H1 (cell line): ENCODE measurements around the gene POU6F2. TPM values are rescaled to one million over a fixed set of nuclear protein-coding genes. Genes with fewer than 3 reads are reported as not detected.

Experiments used
- CTCF ChIA-PET: fragments of 300-600 bp; sonication (Branson Sonifier 250); formaldehyde crosslinking; loops from one replicate; lab custom pipeline; 2021; ENCODE audit not compliant: partially characterized antibody; lab: Charles Lee
- POLR2A ChIA-PET: fragments of 300-600 bp; sonication (Branson Sonifier 250); formaldehyde crosslinking; loops from one replicate; lab custom pipeline; 2021; ENCODE audit warnings: inconsistent platforms; ENCODE audit not compliant: partially characterized antibody; lab: Charles Lee
- DNase-seq, 2 experiments: peaks; one replicate each; pipeline versions ENCODE4 v3.0.0 to v3.0.0-alpha.2; 2010 to 2022; ENCODE audit warnings: low spot score in 2 of 2, low read depth in 1 of 2, mixed read lengths in 1 of 2
- FAIRE-seq: peaks from 2 replicates; lab custom pipeline; 2011; peaks lifted over from hg19 to GRCh38; lab: Jason Lieb, UNC
- H2AFZ ChIP-seq: 2 replicates; pipeline ENCODE4 v1.8.1; 2012; ENCODE audit warnings: low read length, inconsistent platforms
- H2AK5ac ChIP-seq: 2 replicates; pipeline ENCODE4 v1.6.1; 2013; ENCODE audit warnings: low read depth, low read length
- H2BK120ac ChIP-seq: replicated peaks from 2 replicates; pipeline ENCODE3; 2013; ENCODE audit warnings: low read depth, low read length, inconsistent platforms
- H2BK12ac ChIP-seq: 2 replicates; pipeline ENCODE4 v1.6.1; 2013; ENCODE audit warnings: low read depth, low read length
- H2BK15ac ChIP-seq: 2 replicates; pipeline ENCODE4 v1.6.1; 2013; ENCODE audit warnings: low read length
- H2BK20ac ChIP-seq: 2 replicates; pipeline ENCODE4 v1.6.1; 2013; ENCODE audit warnings: low read length
- H2BK5ac ChIP-seq: 2 replicates; pipeline ENCODE4 v1.6.1; 2013; ENCODE audit warnings: low read depth, low read length
- H3K14ac ChIP-seq: 2 replicates; pipeline ENCODE4 v1.6.1; 2013; ENCODE audit warnings: inconsistent platforms; ENCODE audit not compliant: insufficient read length
- H3K18ac ChIP-seq: 2 replicates; pipeline ENCODE4 v1.6.1; 2013; ENCODE audit warnings: low read length; ENCODE audit errors: extremely low read depth
- H3K23ac ChIP-seq: 2 replicates; pipeline ENCODE4 v1.6.1; 2013; ENCODE audit warnings: inconsistent platforms; ENCODE audit not compliant: insufficient read length
- H3K23me2 ChIP-seq: 2 replicates; pipeline ENCODE4 v1.6.1; 2013; ENCODE audit warnings: low read depth, low read length
- H3K27ac ChIP-seq: 2 replicates; pipeline ENCODE4 v1.6.1; 2011; ENCODE audit warnings: low read depth, low read length, inconsistent platforms
- H3K27me3 ChIP-seq, 4 experiments: replicated peaks in 1 of 4; 1 replicate in 1 of 4; 2 replicates in 3 of 4; pipeline versions ENCODE4 v1.6.1 to v1.8.1; 2011 to 2013; ENCODE audit warnings: low read length in 3 of 4, mild to moderate bottlenecking in 3 of 4, inconsistent platforms in 2 of 4, mixed read lengths in 2 of 4, moderate library complexity in 1 of 4; ENCODE audit not compliant: control insufficient read depth in 3 of 4, insufficient read depth in 3 of 4; ENCODE audit errors: extremely low read depth in 1 of 4
- H3K36me3 ChIP-seq, 4 experiments: 2 replicates each; pipeline versions ENCODE4 v1.6.1 to v1.8.1; 2011 to 2013; ENCODE audit warnings: mild to moderate bottlenecking in 4 of 4, low read length in 3 of 4, moderate library complexity in 2 of 4, control low read depth in 1 of 4, inconsistent platforms in 1 of 4; ENCODE audit not compliant: insufficient read depth in 4 of 4, control insufficient read depth in 2 of 4
- H3K4ac ChIP-seq: replicated peaks from 2 replicates; pipeline ENCODE3; 2013; ENCODE audit warnings: low read length, low read depth, mixed read lengths, inconsistent platforms; ENCODE audit not compliant: insufficient read length
- H3K4me1 ChIP-seq, 4 experiments: replicated peaks in 1 of 4; 1 replicate in 1 of 4; 2 replicates in 3 of 4; pipeline versions ENCODE4 v1.6.1 to v1.8.1; 2011 to 2013; ENCODE audit warnings: low read length in 3 of 4, inconsistent platforms in 2 of 4, mixed read lengths in 1 of 4; ENCODE audit not compliant: insufficient read depth in 4 of 4, control insufficient read depth in 3 of 4
- H3K4me2 ChIP-seq, 2 experiments: 2 replicates each; pipeline versions ENCODE4 v1.6.1 to v1.8.1; 2011 to 2013; ENCODE audit warnings: low read depth in 2 of 2, low read length in 2 of 2, control low read depth in 1 of 2, inconsistent platforms in 1 of 2, mild to moderate bottlenecking in 1 of 2; ENCODE audit not compliant: insufficient read depth in 1 of 2
- H3K4me3 ChIP-seq, 4 experiments: fragments of 200-600, 300-600 bp in 1 of 4; sonication (generic), shearing (Covaris generic), sonication (Bioruptor Twin) in 1 of 4; 2 replicates each; pipeline versions ENCODE4 v1.5.1 to v1.8.1; 2011 to 2016; ENCODE audit warnings: low read length in 4 of 4, low read depth in 3 of 4, control low read depth in 2 of 4, inconsistent platforms in 2 of 4, mild to moderate bottlenecking in 2 of 4, mixed read lengths in 1 of 4, moderate library complexity in 1 of 4; ENCODE audit not compliant: insufficient read depth in 2 of 4; ENCODE audit errors: extremely low read depth in 1 of 4
- H3K56ac ChIP-seq: replicated peaks from 2 replicates; pipeline ENCODE3; 2013; ENCODE audit warnings: low read depth, mild to moderate bottlenecking, mixed read lengths, low read length, inconsistent platforms; ENCODE audit not compliant: insufficient read length
- H3K79me1 ChIP-seq: 2 replicates; pipeline ENCODE4 v1.6.1; 2013; ENCODE audit warnings: low read depth, low read length, control low read depth
- H3K79me2 ChIP-seq, 2 experiments: 2 replicates each; pipeline versions ENCODE4 v1.6.1 to v1.8.1; 2012 to 2013; ENCODE audit warnings: low read length in 2 of 2, mild to moderate bottlenecking in 2 of 2, inconsistent platforms in 1 of 2; ENCODE audit not compliant: insufficient read depth in 2 of 2, control insufficient read depth in 1 of 2
- H3K9ac ChIP-seq, 4 experiments: replicated peaks in 1 of 4; 1 replicate in 1 of 4; 2 replicates in 3 of 4; pipeline versions ENCODE4 v1.6.1 to v1.8.1; 2011 to 2013; ENCODE audit warnings: low read depth in 3 of 4, low read length in 3 of 4, control low read depth in 2 of 4, mild to moderate bottlenecking in 2 of 4, moderate library complexity in 2 of 4, inconsistent platforms in 1 of 4; ENCODE audit errors: extremely low read depth in 1 of 4
- H3K9me3 ChIP-seq, 2 experiments: 2 replicates each; pipeline versions ENCODE4 v1.6.1 to v1.8.1; 2012 to 2013; ENCODE audit warnings: mild to moderate bottlenecking in 2 of 2, moderate library complexity in 2 of 2, control low read depth in 1 of 2, inconsistent platforms in 1 of 2, low read depth in 1 of 2, low read length in 1 of 2, mixed read lengths in 1 of 2; ENCODE audit not compliant: insufficient read depth in 2 of 2
- H4K20me1 ChIP-seq, 2 experiments: replicated peaks in 1 of 2; 2 replicates each; pipeline versions ENCODE3 to v1.8.1; 2011 to 2013; ENCODE audit warnings: inconsistent platforms in 2 of 2, low read length in 2 of 2, mild to moderate bottlenecking in 1 of 2; ENCODE audit not compliant: insufficient read depth in 2 of 2, control insufficient read depth in 1 of 2
- H4K5ac ChIP-seq: 2 replicates; pipeline ENCODE4 v1.6.1; 2013; ENCODE audit warnings: low read length, low read depth, mixed read lengths, inconsistent platforms; ENCODE audit not compliant: insufficient read length
- H4K8ac ChIP-seq: 2 replicates; pipeline ENCODE4 v1.8.0; 2013; ENCODE audit warnings: mild to moderate bottlenecking, moderate library complexity, low read length, inconsistent platforms; ENCODE audit not compliant: insufficient read depth; ENCODE audit errors: extremely low read depth
- H4K91ac ChIP-seq: replicated peaks from 2 replicates; pipeline ENCODE3; 2013; ENCODE audit warnings: low read length, mixed read lengths, inconsistent platforms; ENCODE audit not compliant: insufficient read length
- CHD2 ChIP-seq: IDR thresholded peaks from 2 replicates; pipeline ENCODE4 v1.6.1; 2012; ENCODE audit warnings: low read length, improper control_type of control experiment
- CREB1 ChIP-seq: IDR thresholded peaks from 2 replicates; pipeline ENCODE4 v1.6.1; 2012; ENCODE audit warnings: inconsistent platforms
- JUN ChIP-seq: IDR thresholded peaks from 2 replicates; pipeline ENCODE4 v1.6.1; 2011; ENCODE audit warnings: low read depth, mild to moderate bottlenecking, improper control_type of control experiment, low read length
- RXRA ChIP-seq: IDR thresholded peaks from 2 replicates; pipeline ENCODE4 v1.6.1; 2011; ENCODE audit warnings: low read depth, mild to moderate bottlenecking, low read length, moderate library complexity; ENCODE audit not compliant: insufficient read depth
- SAP30 ChIP-seq: fragments of 300-600 bp; sonication (generic); IDR thresholded peaks from 2 replicates; pipeline ENCODE4 v1.7.1; 2012; ENCODE audit warnings: low read length, moderate library complexity, mild to moderate bottlenecking, inconsistent platforms; ENCODE audit not compliant: insufficient read depth, insufficient replicate concordance
- TAF7 ChIP-seq: optimal IDR thresholded peaks from 2 replicates; pipeline ENCODE3; 2011; ENCODE audit warnings: low read depth, mild to moderate bottlenecking, inconsistent platforms, low read length, moderate library complexity, borderline replicate concordance
- ZNF274 ChIP-seq: IDR thresholded peaks from 2 replicates; pipeline ENCODE4 v1.7.0; 2012; ENCODE audit warnings: low read length, borderline replicate concordance; ENCODE audit errors: extremely low read depth
- WGBS, 2 experiments: shearing (Covaris generic) in 1 of 2; methylation state at CpG; one replicate each; pipeline versions ENCODE4 v1.1.6 to v1.1.7; 2013 to 2015; ENCODE audit warnings: low lambda C conversion rate in 2 of 2, mixed read lengths in 2 of 2, inconsistent platforms in 1 of 2, low coverage in 1 of 2, missing lambda C conversion rate in 1 of 2; ENCODE audit not compliant: insufficient replicate concordance in 2 of 2, insufficient coverage in 1 of 2, insufficient read length in 1 of 2; ENCODE audit errors: extremely low coverage in 1 of 2, missing lambda C conversion rate in 1 of 2; 5-methylcytosine and 5-hydroxymethylcytosine counted together
- polyA plus RNA-seq, 7 experiments: library from polyadenylated mRNA; depleted of rRNA in 3 of 7; stranded (reverse) in 5 of 7; unstranded in 2 of 7; fragments of >200 nt in 5 of 7; fragments of 200-250 nt in 2 of 7; gene quantifications; 1 replicate in 5 of 7; 2 replicates in 1 of 7; 4 replicates in 1 of 7; pipeline versions ENCODE4 v1.2.1 to v1.2.3, GENCODE V29; 2011 to 2013; ENCODE audit warnings: missing spikeins in 2 of 7, mixed read lengths in 2 of 7
- total RNA-seq: library from RNA; stranded (reverse); fragmentation: NEBNext Ultra II Directional; extraction: Animal tissue kit (Norgen Biotek cat#: 25700); gene quantifications from 2 replicates; pipeline ENCODE4 v1.2.1, GENCODE V29; 2021
- TF ChIP-seq, protein P1 (sequence below): IDR thresholded peaks from 2 replicates; pipeline ENCODE4 v1.6.1; 2011; ENCODE audit warnings: low read length, improper control_type of control experiment

Gene POU6F2
- total and polyA plus RNA-seq, 2 of the 8 experiments (the other 6 are each of a cell fraction or from before 2014, with no cell fraction given): 1.1 to 2.0 TPM

DNA sequence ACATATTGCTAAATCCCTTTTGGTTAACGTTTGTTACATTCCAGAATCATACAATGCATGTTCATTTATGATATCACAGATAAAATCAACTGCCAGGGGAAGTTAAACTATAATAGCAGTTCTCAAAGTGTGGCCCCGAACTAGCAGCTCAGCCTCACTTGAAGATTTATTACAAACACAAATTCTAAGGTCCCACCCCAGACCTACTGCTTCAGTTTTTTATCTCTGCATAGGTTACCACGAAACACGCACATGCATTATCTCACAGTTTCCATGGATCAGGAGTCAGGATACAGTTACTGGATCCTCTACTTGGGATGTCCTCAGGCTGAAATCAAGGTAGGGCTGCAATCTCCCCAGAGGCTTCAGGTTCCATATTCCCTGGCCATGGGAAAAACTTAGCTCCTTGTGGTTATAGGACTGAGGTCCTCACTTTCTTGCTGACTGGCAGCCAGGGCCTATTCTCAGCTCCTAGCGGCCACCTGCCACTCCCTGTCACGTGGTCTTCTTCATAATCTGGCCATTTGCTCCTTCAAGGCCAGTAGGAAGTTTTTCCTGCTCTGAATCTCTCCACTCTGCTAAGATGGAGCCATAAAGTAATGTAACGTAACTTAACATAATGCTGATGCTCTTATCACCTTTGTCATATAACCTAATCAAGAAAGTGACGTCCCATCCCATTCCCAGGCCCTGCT, 538.0 kb downstream of the POU6F2 start:
- Histone ChIP-seq H2BK12ac (no peak overlapping the region), H3K79me2 (no peaks in the 10 kb centered on the region), H3K4me1 (peaks cover 0 to 1% (median 0%) of the 10 kb centered on the region in 4 experiments; a peak in 1 of 7 replicates), H4K91ac (no peak overlapping the region), H2AK5ac (no peak overlapping the region), H2BK5ac (no peak overlapping the region), H3K27me3 (no peaks in the 10 kb centered on the region), H3K18ac (no peak overlapping the region), H2BK15ac (no peak overlapping the region), H4K20me1 (no peaks in the 10 kb centered on the region), H2AFZ (no peak overlapping the region), H3K79me1 (no peaks in the 10 kb centered on the region), H2BK20ac (no peak overlapping the region), H3K4ac (no peak overlapping the region), H3K9ac (no peak overlapping the region), H3K14ac (no peak overlapping the region), H3K56ac (no peak overlapping the region), H4K8ac (no peak overlapping the region), H3K36me3 (no peaks in the 10 kb centered on the region), H3K4me3 (no peak overlapping the region), H3K23me2 (no peaks in the 10 kb centered on the region; the same call in 1 of the 2 replicates), H3K4me2 (no peak overlapping the region), H4K5ac (no peak overlapping the region), H3K27ac (no peak overlapping the region), H3K23ac (no peak overlapping the region), H3K9me3 (no peaks in the 10 kb centered on the region), H2BK120ac (no peak overlapping the region)
- no peak for FAIRE-seq
- POLR2A ChIA-PET: interaction anchor here (0.8 kb wide), 1 partner anchor 606 kb away, joined by 3 read pairs; the partner anchor contains the start of gene VPS41
- CTCF ChIA-PET: interaction anchor here (1.1 kb wide), 1 partner anchor 64 kb away, joined by 3 read pairs; no protein-coding TSS in a partner anchor
- WGBS, 2 experiments: 91% methylated on average over 8 of the region's 8 CpGs; no CpG with 5 or more reads in 1 of the 2 experiments
- TF ChIP-seq TAF7: no peak
- no peak for TF ChIP-seq CREB1
- no peak for TF ChIP-seq RXRA
- no peak for TF ChIP-seq ZNF274
- no peak for TF ChIP-seq CHD2
- TF ChIP-seq, protein P1, sequence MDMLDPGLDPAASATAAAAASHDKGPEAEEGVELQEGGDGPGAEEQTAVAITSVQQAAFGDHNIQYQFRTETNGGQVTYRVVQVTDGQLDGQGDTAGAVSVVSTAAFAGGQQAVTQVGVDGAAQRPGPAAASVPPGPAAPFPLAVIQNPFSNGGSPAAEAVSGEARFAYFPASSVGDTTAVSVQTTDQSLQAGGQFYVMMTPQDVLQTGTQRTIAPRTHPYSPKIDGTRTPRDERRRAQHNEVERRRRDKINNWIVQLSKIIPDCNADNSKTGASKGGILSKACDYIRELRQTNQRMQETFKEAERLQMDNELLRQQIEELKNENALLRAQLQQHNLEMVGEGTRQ: no peak
- TF ChIP-seq SAP30: no peak
- no peak for TF ChIP-seq JUN
- DNase-seq: no peak
